HFFc6 (cell line): ENCODE data around the gene MYRIP. TPM values are rescaled to one million over a fixed set of nuclear protein-coding genes. Genes with fewer than 3 reads are reported as not detected.
A peak's percentile ranks its signal among the peaks of the same experiment; 100 is the strongest.
"Not testable (repeated sequence)": the region's sequence is repeated elsewhere in the genome, so short reads cannot be mapped to it uniquely, and the experiment has no call there.

ENCODE experiments used
- DNase-seq: peaks from one replicate; pipeline ENCODE4 v3.0.0-alpha.2; 2018
- H3K27ac Mint-ChIP-seq: 2 replicates; pipeline ENCODE4 v1.8.0; 2020; ENCODE audit warnings: mild to moderate bottlenecking, mixed read lengths
- H3K27me3 Mint-ChIP-seq: 2 replicates; pipeline ENCODE4 v1.8.0; 2021; ENCODE audit warnings: mild to moderate bottlenecking, moderate library complexity, mixed read lengths; ENCODE audit not compliant: insufficient read depth
- H3K36me3 Mint-ChIP-seq: 2 replicates; pipeline ENCODE4 v1.8.0; 2021; ENCODE audit warnings: low read depth, mixed read lengths
- H3K4me1 Mint-ChIP-seq: 2 replicates; pipeline ENCODE4 v1.8.0; 2020; ENCODE audit warnings: low read depth, mixed read lengths
- H3K4me3 Mint-ChIP-seq: 2 replicates; pipeline ENCODE4 v1.8.0; 2020; ENCODE audit warnings: mild to moderate bottlenecking, moderate library complexity, mixed read lengths
- H3K9me3 Mint-ChIP-seq: 2 replicates; pipeline ENCODE4 v1.8.0; 2020; ENCODE audit warnings: mild to moderate bottlenecking, mixed read lengths
- total RNA-seq, 6 experiments: library from RNA; stranded (reverse); fragmentation: NEBNext Ultra II Directional; extraction: Animal tissue kit (Norgen Biotek cat#: 25700); gene quantifications; 2 replicates in 1 of 6; 3 replicates in 5 of 6; pipeline ENCODE4 v1.2.3, GENCODE V29; 2021
- TF ChIP-seq, protein P1 (sequence below): fragments of 200-600 bp; sonication (generic); IDR thresholded peaks from 2 replicates; pipeline ENCODE4 v1.5.0; 2021; ENCODE audit warnings: antibody characterized with exemption, mild to moderate bottlenecking

Gene MYRIP
- total RNA-seq, 6 experiments from 2014 or later: 0.07 to 0.28 (median 0.13) TPM; not detected in 1

DNA sequence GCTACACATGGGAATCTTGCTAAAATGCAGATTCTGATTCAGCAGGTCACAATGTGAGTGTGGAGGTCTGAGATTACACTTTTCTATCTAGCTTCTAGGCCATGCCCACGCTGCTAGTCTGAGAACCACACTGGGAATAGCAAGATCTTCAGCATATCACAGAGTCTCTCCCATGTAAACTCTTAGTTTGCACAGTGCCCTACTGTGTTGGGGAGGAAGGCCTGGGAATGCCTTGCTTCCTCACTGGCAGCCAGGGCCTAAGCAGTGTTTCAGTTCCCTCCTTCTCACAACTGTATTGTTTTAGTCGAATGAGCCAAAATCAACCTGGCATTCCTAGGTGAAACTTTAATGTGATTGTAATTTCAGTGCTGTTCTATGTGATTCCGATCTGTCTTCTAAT lies 320.1 kb downstream of the MYRIP start:
- Mint-ChIP-seq H3K27ac (no peak overlapping the region; the same call in 1 of the 2 replicates), H3K27me3 (peaks cover 6% of the 10 kb centered on the region; the same call in 1 of the 2 replicates), H3K9me3 (peaks cover 14% of the 10 kb centered on the region), H3K4me1 (peaks cover 29% of the 10 kb centered on the region), H3K36me3 (peaks cover 10% of the 10 kb centered on the region), H3K4me3 (no peak overlapping the region)
- TF ChIP-seq, protein P1, sequence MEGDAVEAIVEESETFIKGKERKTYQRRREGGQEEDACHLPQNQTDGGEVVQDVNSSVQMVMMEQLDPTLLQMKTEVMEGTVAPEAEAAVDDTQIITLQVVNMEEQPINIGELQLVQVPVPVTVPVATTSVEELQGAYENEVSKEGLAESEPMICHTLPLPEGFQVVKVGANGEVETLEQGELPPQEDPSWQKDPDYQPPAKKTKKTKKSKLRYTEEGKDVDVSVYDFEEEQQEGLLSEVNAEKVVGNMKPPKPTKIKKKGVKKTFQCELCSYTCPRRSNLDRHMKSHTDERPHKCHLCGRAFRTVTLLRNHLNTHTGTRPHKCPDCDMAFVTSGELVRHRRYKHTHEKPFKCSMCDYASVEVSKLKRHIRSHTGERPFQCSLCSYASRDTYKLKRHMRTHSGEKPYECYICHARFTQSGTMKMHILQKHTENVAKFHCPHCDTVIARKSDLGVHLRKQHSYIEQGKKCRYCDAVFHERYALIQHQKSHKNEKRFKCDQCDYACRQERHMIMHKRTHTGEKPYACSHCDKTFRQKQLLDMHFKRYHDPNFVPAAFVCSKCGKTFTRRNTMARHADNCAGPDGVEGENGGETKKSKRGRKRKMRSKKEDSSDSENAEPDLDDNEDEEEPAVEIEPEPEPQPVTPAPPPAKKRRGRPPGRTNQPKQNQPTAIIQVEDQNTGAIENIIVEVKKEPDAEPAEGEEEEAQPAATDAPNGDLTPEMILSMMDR: no peak
- DNase-seq: no peak

DNA sequence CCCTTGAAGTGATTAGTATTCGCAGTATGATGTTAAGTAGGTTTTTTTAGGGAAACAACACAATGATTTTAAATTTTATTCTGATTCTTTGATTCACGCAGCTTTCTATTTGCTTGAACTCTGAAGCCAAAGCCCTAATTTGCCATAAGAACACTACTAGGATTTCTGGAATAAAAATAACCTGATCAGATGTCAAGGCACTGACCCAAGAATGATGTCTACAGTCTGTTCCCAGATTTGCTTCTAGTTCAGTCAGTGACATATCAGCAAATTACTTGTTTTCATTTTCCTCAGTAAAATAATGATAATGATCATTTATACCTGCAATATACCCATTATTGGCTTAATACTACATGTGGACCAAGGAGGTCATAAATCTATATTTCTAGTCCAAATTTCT lies 320.6 kb downstream of the MYRIP start:
- peaks cover 6% of the 10 kb centered on the region; the same call in 1 of the 2 replicates for H3K27me3 Mint-ChIP-seq
- no peak for DNase-seq
- TF ChIP-seq, protein P1: no peak
- H3K4me1 Mint-ChIP-seq: peaks cover 29% of the 10 kb centered on the region
- H3K36me3 Mint-ChIP-seq: peaks cover 15% of the 10 kb centered on the region
- no peak overlapping the region for H3K4me3 Mint-ChIP-seq
- peaks cover 18% of the 10 kb centered on the region for H3K9me3 Mint-ChIP-seq
- H3K27ac Mint-ChIP-seq: no peak overlapping the region

DNA sequence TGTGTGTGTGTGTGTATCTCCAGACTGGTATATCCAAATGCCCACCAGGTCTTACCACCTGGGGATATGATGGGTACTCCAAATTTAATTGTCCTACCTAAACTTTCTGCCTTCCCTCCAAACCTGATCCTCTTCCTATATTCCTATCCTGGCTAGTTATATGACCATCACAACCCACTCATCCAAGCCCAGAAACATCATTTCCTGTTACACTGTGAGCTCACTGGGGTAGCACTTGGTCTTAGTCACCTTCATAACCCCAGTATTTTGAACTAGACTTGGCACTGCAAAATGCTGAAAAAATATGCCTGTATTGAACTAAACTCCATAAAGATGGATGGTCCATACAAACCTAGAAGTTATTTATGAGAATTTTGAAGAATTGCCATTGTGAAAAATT lies 321.3 kb downstream of the MYRIP start:
- H3K9me3 Mint-ChIP-seq: peaks cover 26% of the 10 kb centered on the region
- H3K4me1 Mint-ChIP-seq: peaks cover 29% of the 10 kb centered on the region
- H3K27ac Mint-ChIP-seq: no peak overlapping the region
- DNase-seq: no peak
- H3K36me3 Mint-ChIP-seq: peaks cover 22% of the 10 kb centered on the region
- peaks cover 7% of the 10 kb centered on the region; the same call in 1 of the 2 replicates for H3K27me3 Mint-ChIP-seq
- TF ChIP-seq, protein P1: no peak
- H3K4me3 Mint-ChIP-seq: no peak overlapping the region

DNA sequence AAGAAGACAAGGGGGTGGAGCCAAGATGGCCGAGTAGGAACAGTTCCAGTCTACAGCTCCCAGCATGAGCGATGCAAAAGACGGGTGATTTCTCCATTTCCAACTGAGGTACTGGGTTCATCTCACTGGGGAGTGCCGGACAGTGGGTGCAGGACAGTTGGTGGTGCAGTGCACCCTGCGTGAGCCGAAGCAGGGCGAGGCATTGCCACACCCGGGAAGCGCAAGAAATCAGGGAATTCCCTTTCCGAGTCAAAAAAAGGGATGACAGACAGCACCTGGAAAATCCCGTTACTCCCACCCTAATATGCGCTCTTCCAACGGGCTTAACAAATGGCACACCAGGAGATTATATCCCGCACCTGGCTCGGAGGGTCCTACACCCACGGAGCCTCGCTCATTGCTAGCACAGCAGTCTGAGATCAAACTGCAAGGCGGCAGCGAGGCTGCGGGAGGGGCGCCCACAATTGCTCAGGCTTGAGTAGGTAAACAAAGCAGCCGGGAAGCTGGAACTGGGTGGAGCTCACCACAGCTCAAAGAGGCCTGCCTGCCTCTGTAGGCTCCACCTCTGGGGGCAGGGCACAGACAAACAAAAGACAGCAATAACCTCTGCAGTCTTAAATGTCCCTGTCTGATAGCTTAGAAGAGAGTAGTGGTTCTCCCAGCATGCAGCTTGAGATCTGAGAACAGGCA lies 324.6 kb downstream of the MYRIP start:
- not testable (repeated sequence) for DNase-seq, H3K27ac Mint-ChIP-seq, H3K27me3 Mint-ChIP-seq, H3K4me3 Mint-ChIP-seq
- Mint-ChIP-seq H3K4me1 (peaks cover 43% of the 10 kb centered on the region), H3K36me3 (peaks cover 26% of the 10 kb centered on the region), H3K9me3 (peaks cover 35% of the 10 kb centered on the region)

DNA sequence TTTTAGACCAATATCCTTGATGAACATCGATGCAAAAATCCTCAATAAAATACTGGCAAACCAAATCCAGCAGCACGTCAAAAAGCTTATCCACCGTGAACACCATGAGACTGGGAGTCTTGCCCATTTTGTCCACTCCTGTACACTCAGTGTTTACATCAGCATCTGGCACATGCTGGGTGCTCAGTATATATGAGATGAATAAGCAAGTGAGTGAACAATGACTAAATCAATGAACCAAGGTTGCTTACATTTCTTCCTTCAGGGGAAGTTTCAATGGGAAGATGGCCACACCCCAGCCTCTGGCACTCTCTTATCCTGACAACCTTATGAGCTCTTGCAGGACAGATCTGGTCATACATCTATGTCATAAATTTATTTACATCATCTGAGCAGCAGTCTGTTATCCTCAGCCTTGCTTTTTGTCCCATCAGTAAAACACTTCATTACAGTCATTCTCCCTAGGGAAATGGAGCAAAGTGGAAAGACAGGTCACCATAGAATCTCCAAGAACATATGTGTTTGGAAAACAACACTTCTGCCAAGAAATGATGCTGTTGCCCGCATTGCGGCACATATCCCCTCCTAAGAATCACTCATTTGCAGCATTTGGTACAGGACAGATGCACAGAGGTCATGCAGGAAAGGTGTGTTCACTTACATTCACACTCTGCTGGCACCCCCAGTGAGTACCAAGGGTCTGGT lies 328.3 kb downstream of the MYRIP start:
- no peak overlapping the region for H3K27ac Mint-ChIP-seq
- DNase-seq: peak; percentile 78
- no peak overlapping the region for H3K4me3 Mint-ChIP-seq
- H3K36me3 Mint-ChIP-seq: peaks cover 26% of the 10 kb centered on the region
- H3K9me3 Mint-ChIP-seq: peaks cover 35% of the 10 kb centered on the region
- TF ChIP-seq, protein P1: no peak
- peaks cover 4% of the 10 kb centered on the region; the same call in 1 of the 2 replicates for H3K27me3 Mint-ChIP-seq
- peaks cover 39% of the 10 kb centered on the region for H3K4me1 Mint-ChIP-seq
